Inflammatory macrophage treated with lipopolysaccharide for 4 hours (primary cell): ENCODE measurements around the gene EVI2B.
"Not testable (repeated sequence)": the region's sequence is repeated elsewhere in the genome, so short reads cannot be mapped to it uniquely, and the experiment has no call there.

Source experiments
- DNase-seq: peaks from one replicate; pipeline ENCODE4 v3.0.0-alpha.2; 2020

Gene EVI2B

DNA sequence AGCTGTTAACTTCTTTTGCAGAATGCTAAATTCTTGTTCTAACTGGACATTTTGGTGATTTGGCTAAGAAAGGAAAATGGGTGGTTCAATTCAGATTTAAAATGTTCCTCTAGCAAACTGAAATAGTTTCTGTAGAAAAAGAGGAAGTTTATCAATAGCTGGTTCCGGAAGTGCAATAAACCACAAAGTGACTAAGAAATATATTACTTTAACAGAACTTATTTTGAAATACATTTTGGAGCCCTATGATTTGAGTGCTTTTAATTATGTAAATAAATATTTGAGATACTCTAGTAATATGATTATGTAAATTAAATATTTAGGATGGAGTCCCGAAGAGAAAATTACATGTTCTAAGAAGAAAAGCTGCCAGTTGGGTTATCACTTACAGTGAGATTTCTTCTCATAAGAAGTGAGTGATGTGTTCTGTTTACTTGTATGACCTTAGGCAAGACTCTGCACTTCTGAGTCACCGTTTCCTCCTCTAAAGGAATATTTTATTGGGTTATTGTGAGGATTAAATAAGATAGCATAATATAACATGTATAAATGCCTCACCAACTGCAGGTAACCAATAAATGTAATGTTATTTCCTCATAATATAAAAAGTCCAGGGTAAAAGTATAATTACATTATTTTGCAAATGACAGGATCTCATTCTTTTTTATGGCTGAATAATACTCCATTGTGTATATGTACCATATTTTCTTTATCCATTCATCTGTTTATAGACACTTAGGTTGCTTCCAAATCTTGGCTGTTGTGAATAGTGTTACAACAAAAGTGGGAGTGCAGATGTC lies at the start of gene EVI2B:
TSS of gene EVI2B (minus strand) at position 73 of the 800 bp plus-strand sequence. CDS start 8,445 bp downstream, outside the sequence.
- DNase-seq, result peak; percentile 95

DNA sequence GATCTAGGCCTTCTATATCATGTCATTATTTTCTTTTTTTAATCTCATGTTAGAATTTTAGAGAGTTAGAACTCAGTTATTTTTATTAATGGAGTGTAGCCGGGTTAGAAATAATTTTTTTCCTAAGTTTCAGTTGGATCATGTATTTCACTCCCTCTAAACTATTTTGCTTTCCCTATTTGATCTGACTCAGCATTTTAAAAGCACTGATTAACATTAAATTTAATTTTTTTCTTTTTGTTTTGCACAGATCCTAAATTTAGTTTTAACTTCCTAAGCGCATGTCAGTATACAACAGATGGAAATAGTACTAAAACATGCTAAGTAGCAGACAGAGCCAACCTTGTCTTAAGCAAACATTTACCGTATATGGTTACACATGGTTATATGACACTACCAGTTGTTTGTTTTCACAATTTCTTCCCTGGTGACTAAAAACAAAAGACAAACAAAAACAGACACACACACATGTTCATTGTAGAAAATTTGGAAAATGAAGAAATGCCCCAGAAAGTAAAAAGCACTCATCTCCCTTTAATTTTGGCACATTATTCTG lies 44.1 kb upstream of the EVI2B start:
- no peak for DNase-seq

DNA sequence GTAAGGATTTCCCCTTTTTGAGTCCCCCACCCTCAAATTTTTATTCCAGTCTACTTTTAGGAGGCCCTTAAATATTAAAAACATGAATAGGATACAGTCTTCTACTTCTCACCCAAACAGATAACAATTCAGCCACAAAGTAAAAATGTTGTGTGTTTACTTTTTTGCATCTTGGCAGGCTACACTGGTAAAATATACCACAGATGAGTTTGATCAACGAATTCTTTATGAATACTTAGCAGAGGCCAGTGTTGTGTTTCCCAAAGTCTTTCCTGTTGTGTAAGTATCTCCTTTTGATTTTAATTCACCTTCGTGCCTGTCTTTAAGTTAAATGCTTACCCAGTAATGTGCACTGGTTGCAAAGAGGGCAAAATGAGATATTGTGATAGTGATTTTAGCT lies 43.2 kb upstream of the EVI2B start:
- DNase-seq, result no peak

DNA sequence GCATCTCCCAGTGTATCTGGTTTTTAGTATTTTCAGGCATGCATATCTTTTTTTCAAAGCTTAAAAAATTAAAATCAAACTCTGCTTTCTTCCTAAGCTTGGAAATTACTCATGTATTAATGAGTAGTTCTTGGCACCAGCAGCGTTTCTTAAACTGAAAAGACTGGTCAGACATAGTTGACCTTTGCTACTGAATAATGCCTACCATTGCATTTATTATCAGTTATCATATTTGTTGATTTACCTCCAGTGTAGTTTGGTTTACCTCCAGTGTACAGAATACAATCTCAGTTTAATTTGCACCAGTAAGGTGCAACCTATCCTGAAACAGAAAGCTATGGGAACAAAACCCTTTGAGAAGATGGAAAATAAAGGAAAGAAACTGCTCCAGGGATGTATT lies 42.1 kb upstream of the EVI2B start:
- DNase-seq, result no peak

DNA sequence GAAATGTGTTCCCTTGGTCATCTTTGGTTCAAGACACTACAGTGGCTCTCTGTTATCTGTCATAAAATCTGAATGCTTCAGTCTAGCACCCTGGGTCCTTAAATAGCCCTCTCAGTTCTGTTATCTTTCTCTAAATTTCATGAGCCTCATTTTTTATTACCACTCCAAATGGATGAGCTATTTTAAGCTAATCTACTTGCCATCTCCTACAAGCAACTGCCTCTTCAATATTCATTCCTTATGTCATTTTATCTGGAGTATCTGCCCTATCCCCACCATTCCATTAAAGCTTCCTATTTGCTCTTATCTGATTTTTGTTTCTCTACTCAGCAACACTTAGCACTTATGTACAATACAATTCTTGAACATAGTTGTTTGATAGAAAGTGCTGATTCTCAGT lies 35.6 kb upstream of the EVI2B start:
- no peak for DNase-seq

DNA sequence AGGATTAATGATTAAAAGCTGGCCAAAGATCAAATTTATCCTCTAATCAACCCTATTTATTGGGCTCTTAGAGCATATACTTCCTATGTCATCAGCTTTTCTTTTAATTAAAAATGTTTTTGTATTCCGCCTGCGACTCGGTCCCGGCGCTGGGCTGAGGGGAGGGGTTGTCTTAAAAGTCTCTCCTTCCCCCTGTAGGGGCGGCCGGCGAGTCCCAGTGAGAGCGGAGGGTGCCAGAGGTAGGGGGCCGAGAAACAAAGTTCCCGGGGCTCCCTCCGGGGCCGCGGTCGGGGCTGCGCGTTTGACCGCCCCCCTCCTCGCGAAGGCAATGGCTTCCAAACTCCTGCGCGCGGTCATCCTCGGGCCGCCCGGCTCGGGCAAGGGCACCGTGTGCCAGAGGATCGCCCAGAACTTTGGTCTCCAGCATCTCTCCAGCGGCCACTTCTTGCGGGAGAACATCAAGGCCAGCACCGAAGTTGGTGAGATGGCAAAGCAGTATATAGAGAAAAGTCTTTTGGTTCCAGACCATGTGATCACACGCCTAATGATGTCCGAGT lies 31.4 kb upstream of the EVI2B start:
- DNase-seq, result not testable (repeated sequence)

DNA sequence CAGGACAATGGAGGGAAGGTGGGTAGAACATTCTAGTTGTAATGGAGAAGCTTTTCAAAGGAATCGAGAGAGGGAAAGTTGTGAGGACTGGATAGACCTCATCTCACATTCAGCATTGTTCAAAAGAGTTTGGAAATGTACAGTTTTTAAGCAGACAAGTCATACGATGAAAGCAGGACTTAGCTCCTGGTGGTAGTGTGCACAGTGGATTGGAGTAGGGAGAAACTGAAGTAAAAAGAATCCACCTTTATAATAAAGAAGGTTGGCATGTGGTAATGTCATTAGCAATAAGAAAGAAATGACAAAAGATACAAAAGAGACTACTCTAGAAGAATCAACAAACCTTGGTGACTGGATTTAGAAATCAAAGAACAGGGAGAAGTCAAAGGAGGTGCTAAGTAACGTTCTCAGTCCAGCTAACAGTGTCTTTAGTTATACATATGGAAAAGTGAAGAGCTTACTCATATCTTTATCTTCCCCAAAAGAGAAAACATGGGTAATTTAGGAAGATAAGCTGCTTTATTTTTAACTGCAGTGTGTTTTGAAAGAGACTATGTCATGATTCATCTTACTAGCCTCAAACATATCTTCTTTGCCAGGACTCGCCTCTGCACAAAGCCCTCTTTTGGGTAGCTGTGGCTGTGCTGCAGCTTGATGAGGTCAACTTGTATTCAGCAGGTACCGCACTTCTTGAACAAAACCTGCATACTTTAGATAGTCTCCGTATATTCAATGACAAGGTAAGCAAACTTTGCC lies 26.2 kb upstream of the EVI2B start:
- DNase-seq, result peak; percentile 11

- DNase-seq, result no peak
Observed at GRCh38 chr17:31329221-31329620, 15.4 kb upstream of the EVI2B start.

DNA sequence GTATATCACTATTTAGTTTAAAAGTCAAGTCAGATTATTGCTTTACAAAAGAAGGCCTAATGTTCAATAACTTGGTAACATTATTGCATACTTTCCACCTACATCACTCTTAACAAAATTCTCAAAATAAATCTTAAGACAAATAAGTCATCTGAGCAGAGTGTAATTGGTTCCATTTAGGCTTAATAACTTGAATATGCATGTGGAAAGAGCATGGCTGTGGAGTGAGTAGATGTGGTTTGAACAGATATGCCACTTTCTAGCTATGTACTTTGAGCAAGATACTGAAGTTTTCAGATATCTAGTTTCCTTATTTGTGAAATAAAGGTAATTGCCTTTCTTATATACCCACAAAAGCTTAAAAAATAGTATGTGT lies 14.3 kb upstream of the EVI2B start:
- no peak for DNase-seq

- DNase-seq, result no peak
Observed at GRCh38 chr17:31327534-31328159, 13.8 kb upstream of the EVI2B start.

GRCh38 chr17:31323551-31323950 lies 9.7 kb upstream of the EVI2B start:
- DNase-seq, result no peak

GRCh38 chr17:31321966-31322365 lies 8.1 kb upstream of the EVI2B start:
- no peak for DNase-seq

GRCh38 chr17:31321481-31321880 lies 7.6 kb upstream of the EVI2B start, which contains the start of gene EVI2A:
TSS of gene EVI2A (minus strand) at chr17:31321622. CDS start at chr17:31319013, 2,609 bp downstream.
- DNase-seq, result peak; percentile 95

DNA sequence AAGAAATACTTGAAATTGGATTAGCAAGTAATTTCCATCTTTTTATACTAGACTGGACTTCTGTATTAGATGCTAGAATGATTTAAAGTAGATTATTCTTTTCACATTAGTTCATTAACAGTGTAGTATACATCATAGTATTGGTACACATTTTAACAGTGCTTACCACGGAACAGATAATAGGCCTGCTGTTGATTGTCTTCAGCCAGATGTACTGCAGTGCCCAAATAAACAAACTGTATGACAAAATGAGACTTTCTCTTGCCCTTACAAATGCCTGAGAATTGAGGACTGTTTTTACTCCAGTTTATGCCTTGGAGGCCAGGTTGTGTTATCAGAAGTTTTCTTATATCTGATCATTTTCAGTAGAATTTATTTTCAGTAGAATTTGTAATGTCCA lies 6.9 kb upstream of the EVI2B start:
- no peak for DNase-seq

GRCh38 chr17:31320241-31320640 lies 6.4 kb upstream of the EVI2B start:
- DNase-seq, result no peak

GRCh38 chr17:31318851-31319661 lies 5.2 kb upstream of the EVI2B start:
- peak; percentile 82 for DNase-seq

DNA sequence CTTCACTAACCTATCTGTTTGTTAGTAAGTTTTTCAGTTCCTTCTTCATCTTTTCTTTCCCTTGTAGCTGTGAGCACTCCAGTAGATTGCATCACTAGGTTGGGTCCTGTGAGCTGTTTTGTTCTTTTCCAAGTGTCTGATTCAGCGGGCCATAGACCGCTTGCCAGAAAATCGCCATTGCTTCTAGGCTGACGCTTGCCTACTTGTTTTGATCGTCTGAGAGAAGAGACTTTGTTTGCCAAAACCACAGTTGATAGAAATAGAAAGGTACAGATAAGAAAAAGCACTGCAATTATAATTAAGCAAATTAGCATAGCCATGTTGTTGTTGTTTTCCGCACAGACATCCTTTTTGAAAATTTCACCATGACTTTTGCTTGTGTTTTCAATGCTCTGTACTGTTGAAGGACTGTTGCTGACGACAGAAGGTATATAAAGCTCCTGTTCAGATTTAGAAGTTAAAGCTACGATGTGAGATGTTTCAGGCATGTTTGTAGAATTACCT lies 4.5 kb upstream of the EVI2B start:
- DNase-seq, result peak; percentile 94

DNA sequence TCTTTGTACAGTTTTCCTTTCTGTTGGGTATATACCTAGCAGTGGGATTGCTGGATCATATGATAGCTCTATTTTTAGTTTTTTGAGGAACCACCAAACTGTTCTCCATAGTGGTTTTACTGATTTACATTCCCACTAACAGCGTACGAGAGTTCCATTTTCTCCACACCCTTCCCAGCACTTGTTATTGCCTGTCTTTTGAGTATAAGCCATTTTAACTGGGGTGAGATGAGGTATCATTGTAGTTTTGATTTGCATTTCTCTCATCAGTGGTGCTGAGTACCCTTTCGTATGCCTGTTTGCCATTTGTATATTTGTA lies 887 bp upstream of the EVI2B start:
- DNase-seq, result peak; percentile 52

DNA sequence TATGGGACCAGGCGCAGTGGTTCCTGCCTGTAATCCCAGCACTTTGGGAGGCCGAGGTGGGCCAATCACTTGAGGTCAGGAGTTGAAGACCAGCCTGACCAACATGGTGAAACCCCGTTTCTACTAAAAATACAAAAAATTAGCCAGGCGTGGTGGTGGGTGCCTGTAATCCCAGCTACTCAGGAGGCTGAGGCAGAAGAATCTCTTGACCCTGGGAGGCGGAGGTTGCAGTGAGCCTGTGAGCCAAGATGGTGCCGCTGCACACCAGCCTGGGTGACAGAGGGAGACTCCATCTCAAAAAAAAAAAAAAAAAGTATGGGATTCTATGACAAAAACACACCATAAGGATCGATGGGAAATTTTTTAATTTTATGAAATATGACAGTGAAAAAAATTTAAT lies 1.6 kb downstream of the EVI2B start:
- peak; percentile 41 for DNase-seq

DNA sequence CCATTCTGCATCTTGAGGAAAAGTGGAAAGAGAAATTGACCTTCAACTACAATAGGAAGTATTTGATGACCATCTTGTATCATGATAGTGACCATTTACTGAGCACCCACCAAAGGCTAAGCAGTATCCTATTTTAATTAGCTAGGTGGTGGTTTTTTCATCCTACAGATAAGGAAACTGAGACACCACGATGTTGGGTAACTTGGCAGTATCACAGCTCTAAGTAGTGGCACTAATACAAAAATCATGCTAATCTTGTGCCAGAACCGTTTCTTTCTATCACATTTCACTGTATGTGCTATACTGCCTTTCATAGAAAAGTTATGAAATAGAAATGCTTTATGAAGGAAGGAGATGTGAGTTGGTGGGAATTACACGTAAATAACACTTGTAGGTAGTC lies 2.3 kb downstream of the EVI2B start:
- DNase-seq, result no peak

- no peak for DNase-seq
Observed at GRCh38 chr17:31310886-31311285, 3.0 kb downstream of the EVI2B start.

- no peak for DNase-seq
Observed at GRCh38 chr17:31310260-31310659, 3.6 kb downstream of the EVI2B start.
